IMR-90 (cell line): ENCODE measurements around the gene CLIC3. TPM values are rescaled to one million over a fixed set of nuclear protein-coding genes. Genes with fewer than 3 reads are reported as not detected.

ENCODE experiments used
- POLR2A ChIP-seq: IDR thresholded peaks from 2 replicates; pipeline ENCODE4 v1.6.1; 2012; ENCODE audit warnings: mild to moderate bottlenecking, low read depth, low read length
- polyA plus RNA-seq, 3 experiments: library from polyadenylated mRNA; depleted of rRNA; stranded (reverse); fragments of >200 nt; gene quantifications; 2 replicates each; pipeline ENCODE4 v1.2.3, GENCODE V29; 2012; ENCODE audit warnings: low replicate concordance in 1 of 3
- total RNA-seq: library from RNA; depleted of rRNA; stranded (reverse); fragments of >200 nt; gene quantifications from 2 replicates; pipeline ENCODE4 v1.2.3, GENCODE V29; 2012
- TF ChIP-seq, protein P1 (sequence below): conservative IDR thresholded peaks from 2 replicates; pipeline ENCODE4 v1.5.1; 2012; ENCODE audit warnings: mild to moderate bottlenecking, low read depth, low read length, improper control_type of control experiment

Gene CLIC3
- total and polyA plus RNA-seq, 2 of the 4 experiments (the other 2 are of a cell fraction), result 0.18 to 1.7 TPM

- TF ChIP-seq, protein P1, sequence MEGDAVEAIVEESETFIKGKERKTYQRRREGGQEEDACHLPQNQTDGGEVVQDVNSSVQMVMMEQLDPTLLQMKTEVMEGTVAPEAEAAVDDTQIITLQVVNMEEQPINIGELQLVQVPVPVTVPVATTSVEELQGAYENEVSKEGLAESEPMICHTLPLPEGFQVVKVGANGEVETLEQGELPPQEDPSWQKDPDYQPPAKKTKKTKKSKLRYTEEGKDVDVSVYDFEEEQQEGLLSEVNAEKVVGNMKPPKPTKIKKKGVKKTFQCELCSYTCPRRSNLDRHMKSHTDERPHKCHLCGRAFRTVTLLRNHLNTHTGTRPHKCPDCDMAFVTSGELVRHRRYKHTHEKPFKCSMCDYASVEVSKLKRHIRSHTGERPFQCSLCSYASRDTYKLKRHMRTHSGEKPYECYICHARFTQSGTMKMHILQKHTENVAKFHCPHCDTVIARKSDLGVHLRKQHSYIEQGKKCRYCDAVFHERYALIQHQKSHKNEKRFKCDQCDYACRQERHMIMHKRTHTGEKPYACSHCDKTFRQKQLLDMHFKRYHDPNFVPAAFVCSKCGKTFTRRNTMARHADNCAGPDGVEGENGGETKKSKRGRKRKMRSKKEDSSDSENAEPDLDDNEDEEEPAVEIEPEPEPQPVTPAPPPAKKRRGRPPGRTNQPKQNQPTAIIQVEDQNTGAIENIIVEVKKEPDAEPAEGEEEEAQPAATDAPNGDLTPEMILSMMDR, result no peak
- no peak for TF ChIP-seq POLR2A
Observed at GRCh38 chr9:137012694-137013570, 16.6 kb upstream of the CLIC3 start (continued).
